Body of pancreas (tissue), 4 donors: ENCODE results near the gene S100A4. TPM values are rescaled to one million over a fixed set of nuclear protein-coding genes. Genes with fewer than 3 reads are reported as not detected.

Experiments used
- ATAC-seq: fragments of 150-250 bp; one replicate; pipeline ENCODE4 v1.9.1; 2016
- DNase-seq, 4 donors: peaks; one replicate each; pipeline ENCODE4 v3.0.0-alpha.2; 2019
- H3K27ac ChIP-seq, 4 donors: fragments of 200-600 bp; sonication (generic); 1 replicate in 3 of 4; 2 replicates in 1 of 4; pipeline versions ENCODE4 v1.5.1 to v1.6.1; 2016 to 2019; ENCODE audit warnings: mild to moderate bottlenecking in 1 of 4, mixed read lengths in 1 of 4, moderate library complexity in 1 of 4
- H3K27me3 ChIP-seq, 2 donors: fragments of 200-600 bp; sonication (generic); one replicate each; pipeline ENCODE4 v1.6.0; 2016; ENCODE audit warnings: mild to moderate bottlenecking in 1 of 2
- H3K36me3 ChIP-seq, 2 donors: fragments of 200-600 bp; sonication (generic); replicated peaks in 1 of 2; 2 replicates each; pipeline ENCODE4 v1.5.1; 2016; ENCODE audit warnings: low read depth in 2 of 2; ENCODE audit not compliant: insufficient read depth in 1 of 2
- H3K4me1 ChIP-seq: fragments of 200-600 bp; sonication (generic); one replicate; pipeline ENCODE4 v1.6.0; 2016
- H3K4me3 ChIP-seq, 2 donors: fragments of 200-600 bp; sonication (generic); 1 replicate in 1 of 2; 2 replicates in 1 of 2; pipeline ENCODE4 v1.5.1; 2016 to 2019
- H3K9me3 ChIP-seq, 3 donors: fragments of 200-600 bp; sonication (generic); 1 replicate in 2 of 3; 2 replicates in 1 of 3; pipeline ENCODE4 v1.5.1; 2016
- CTCF ChIP-seq, 7 experiments: fragments of 450-650 bp in 4 of 7; fragments of 200-600 bp in 3 of 7; sonication (generic) in 3 of 7; IDR thresholded peaks; one replicate each; pipeline ENCODE4 v1.5.1; 2016 to 2019; ENCODE audit warnings: antibody characterized with exemption in 7 of 7
- POLR2A ChIP-seq, 3 donors: fragments of 450-650 bp; IDR thresholded peaks; one replicate each; pipeline ENCODE4 v1.6.1; 2016; ENCODE audit warnings: antibody characterized with exemption in 3 of 3, mild to moderate bottlenecking in 2 of 3
- WGBS, 2 donors: methylation state at CpG; one replicate each; pipeline ENCODE4 v1.1.5; 2017; 5-methylcytosine and 5-hydroxymethylcytosine counted together
- intact Hi-C: fragments of 100-400 bp; cut with DNase I; formaldehyde crosslinking; loops from one replicate; pipeline ENCODE4 v1.15.1; 2023
- total RNA-seq, 2 donors: library from RNA; depleted of rRNA; stranded (reverse); fragments of >200 nt; gene quantifications; one replicate each; pipeline ENCODE4 v1.1.0, GENCODE V29; 2016

Gene S100A4
- total RNA-seq, 2 donors from 2014 or later, result 49.5 to 81.7 TPM

DNA sequence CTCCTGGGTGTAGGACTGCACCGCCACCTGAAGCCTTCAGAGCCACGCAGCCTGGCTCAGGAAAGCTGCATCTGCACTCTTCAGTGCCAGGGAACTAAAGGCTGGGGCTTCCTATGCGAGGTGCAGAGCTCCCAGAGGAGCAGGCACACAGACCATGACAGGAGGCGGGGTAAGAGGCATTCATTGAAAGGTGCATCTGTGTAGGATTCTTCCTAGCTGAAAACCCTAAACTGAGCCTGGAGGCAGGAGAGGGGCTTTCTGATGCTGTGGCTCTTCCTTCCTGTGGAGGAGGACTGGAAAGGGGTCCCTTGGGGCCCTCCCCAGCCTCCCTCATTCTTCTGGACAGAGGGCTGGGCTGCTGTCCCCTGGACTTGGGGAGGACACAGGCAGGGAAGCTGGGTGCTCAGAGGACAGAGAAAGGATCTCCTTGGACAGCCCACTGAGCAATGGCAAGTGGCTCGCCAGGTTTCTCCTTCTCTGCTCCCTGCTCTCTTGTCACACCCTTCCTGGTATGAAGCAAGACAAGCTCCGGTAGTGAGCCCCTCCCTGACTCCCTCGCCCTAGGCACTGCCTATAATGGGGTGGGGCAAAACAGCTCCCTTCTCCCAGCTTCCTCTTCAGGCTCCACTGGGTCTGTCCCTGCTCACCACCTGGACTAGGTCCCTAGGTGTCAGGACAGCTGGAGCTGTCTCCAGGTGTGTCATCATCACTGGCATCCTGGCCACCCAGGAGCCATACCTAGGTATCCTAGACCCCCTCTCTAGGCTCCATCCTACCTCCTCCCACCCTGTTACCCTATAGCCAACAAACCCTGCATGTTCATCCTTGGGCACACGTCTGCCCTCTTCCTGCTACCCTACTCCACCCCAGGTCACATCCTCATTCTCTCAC lies 29.9 kb downstream of the S100A4 start:
- WGBS, 2 donors, result 49 to 51% methylated on average over 8 of the region's 8 CpGs
- no peaks in the 10 kb centered on the region for H3K9me3 ChIP-seq
- intact Hi-C loops, result no loop called here
- TF ChIP-seq CTCF (IDR thresholded peaks at IDR 0.05) (no peak), POLR2A (IDR thresholded peaks at IDR 0.05) (no peak)
- peaks cover 3% of the 10 kb centered on the region for H3K4me1 ChIP-seq
- H3K36me3 ChIP-seq, result no peaks in the 10 kb centered on the region
- H3K4me3 ChIP-seq, result no peak overlapping the region
- no peak overlapping the region for H3K27ac ChIP-seq
- no peak for DNase-seq
- no peak for ATAC-seq
- H3K27me3 ChIP-seq, result no peaks in the 10 kb centered on the region

- DNase-seq, result no peak
- intact Hi-C loops, result no loop called here
- no peaks in the 10 kb centered on the region for H3K4me1 ChIP-seq
- H3K27ac ChIP-seq, result no peak overlapping the region
- ATAC-seq, result no peak
- no peaks in the 10 kb centered on the region for H3K9me3 ChIP-seq
- TF ChIP-seq POLR2A (IDR thresholded peaks at IDR 0.05) (no peak), CTCF (IDR thresholded peaks at IDR 0.05) (no peak)
- H3K27me3 ChIP-seq, result no peaks in the 10 kb centered on the region
- no peaks in the 10 kb centered on the region for H3K36me3 ChIP-seq
- WGBS, 2 donors, result 89 to 90% methylated on average over 7 of the region's 7 CpGs
- H3K4me3 ChIP-seq, result no peak overlapping the region
Measured at GRCh38 chr1:153513666-153514065, 31.9 kb downstream of the S100A4 start.

GRCh38 chr1:153513023-153513422 lies 32.6 kb downstream of the S100A4 start:
- H3K4me3 ChIP-seq, result no peak overlapping the region
- 31 to 47% methylated on average over 3 of the region's 3 CpGs for WGBS, 2 donors

DNA sequence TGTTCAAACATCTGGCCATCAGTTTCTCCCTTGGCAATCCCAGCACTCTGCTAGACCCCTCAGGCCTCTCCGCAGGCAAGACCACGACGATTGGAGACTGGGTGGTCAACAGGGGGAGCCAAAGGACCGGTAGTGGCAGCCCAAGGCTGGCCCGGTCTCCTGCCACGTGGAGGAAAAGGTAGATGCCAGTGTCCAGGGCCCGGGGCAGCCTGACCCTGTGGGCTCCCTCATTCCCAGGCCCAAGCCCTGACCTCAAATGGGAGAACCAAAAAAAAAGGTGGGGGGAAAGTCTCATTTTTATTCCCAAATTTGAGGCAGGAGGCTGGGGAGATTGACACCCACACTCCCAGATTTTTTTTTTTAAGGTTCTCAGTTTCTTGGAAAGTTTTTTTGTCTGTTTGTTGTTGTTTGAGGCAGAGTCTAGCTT lies 34.6 kb downstream of the S100A4 start:
- TF ChIP-seq CTCF (IDR thresholded peaks at IDR 0.05), result peak; percentile 57 to 91 (median 87)
- no peak for TF ChIP-seq POLR2A (IDR thresholded peaks at IDR 0.05)
- Histone ChIP-seq H3K4me1 (peaks cover 10% of the 10 kb centered on the region), H3K4me3 (no peak overlapping the region), H3K27me3 (no peaks in the 10 kb centered on the region), H3K27ac (no peak overlapping the region), H3K9me3 (no peaks in the 10 kb centered on the region), H3K36me3 (no peaks in the 10 kb centered on the region)
- DNase-seq (peak; percentile 80 to 89 (median 85)), ATAC-seq (peak; percentile 79)
- intact Hi-C loops, result no loop called here
- 0 to 1% methylated on average over 3 to 7 of the region's 7 CpGs for WGBS, 2 donors

More at GRCh38 chr1:153513023-153513422, 32.6 kb downstream of the S100A4 start:
- Histone ChIP-seq H3K36me3 (no peaks in the 10 kb centered on the region), H3K9me3 (no peaks in the 10 kb centered on the region), H3K27me3 (no peaks in the 10 kb centered on the region), H3K27ac (no peak overlapping the region), H3K4me1 (no peaks in the 10 kb centered on the region)
- DNase-seq (no peak), ATAC-seq (no peak)
- TF ChIP-seq CTCF (IDR thresholded peaks at IDR 0.05) (no peak), POLR2A (IDR thresholded peaks at IDR 0.05) (no peak)
- intact Hi-C loops, result no loop called here
